Measurements from ENCODE around the gene FRG1.
"Not testable (repeated sequence)": the region's sequence is repeated elsewhere in the genome, so short reads cannot be mapped to it uniquely, and the experiment has no call there.

Gene FRG1

DNA sequence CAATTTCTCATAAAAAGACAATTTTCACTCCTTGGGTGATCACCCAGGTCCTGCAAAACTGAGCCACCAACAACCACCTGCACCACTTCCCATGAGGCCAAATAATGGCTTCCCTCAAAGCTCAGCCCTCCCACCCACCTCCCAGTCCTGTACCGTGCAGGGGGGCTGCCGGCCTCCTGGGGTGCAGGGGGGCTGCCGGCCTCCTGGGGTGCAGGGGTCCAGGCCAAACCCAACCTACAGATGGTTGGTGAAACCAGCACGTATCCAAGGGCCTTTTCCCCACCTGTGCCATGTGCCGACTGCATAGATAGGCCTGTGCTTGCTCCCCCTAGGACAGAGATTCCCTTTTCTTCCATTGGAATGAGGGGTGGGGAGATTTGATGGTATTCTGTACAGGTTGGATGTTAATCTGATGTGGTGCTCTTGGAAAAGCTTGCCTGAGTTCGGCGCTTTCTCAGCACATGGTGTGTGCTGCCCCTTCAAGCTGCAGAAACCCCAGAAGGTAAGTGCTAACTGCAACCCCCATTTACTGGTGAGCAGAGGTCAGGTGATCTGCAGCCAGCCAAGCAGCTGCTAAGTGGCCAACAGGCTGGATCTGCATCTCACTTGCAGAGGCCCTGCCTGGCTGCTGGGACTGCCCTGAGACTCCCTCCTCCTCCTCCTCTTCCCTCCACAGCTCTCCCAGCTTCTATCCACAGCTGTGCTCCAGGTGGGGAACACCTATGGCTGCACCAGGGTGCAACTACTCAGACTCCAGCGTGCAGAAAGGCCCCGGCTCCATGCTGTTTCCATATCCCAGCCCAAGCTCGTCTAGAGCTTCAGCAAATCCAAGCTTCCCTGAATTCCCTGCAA, 38.8 kb downstream of the FRG1 start:
- POLR2A ChIA-PET, result interaction anchor here (0.6 kb wide), 1 partner anchor 15 kb away, joined by 3 read pairs; no protein-coding TSS in a partner anchor
- CTCF ChIA-PET, result no interaction called here
- TF ChIP-seq CTCF (IDR thresholded peaks at IDR 0.05; ENCODE audit: control extremely low read depth, extremely low read depth, low read depth, missing control alignments), result no peak
- no peak for DNase-seq (ENCODE audit: extremely low spot score)

DNA sequence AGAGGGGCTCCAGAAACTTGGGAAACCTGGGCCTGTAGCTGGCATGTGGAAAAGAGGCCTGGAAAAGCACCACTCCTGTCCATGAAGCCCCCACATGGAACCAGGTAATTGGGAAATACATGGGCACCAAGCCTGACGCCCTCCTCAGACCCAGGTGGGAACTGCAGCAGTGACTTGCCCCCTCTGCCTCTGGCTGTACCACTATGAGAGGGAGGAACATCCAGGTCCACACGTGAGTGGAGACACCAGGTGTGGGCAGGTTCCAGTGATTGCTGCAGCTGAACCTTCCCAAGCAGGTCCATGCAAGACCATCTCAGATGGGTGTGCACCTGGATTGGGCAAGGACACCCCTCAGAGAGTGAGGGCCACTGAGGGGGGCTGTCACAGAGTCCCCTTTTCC, 39.6 kb downstream of the FRG1 start:
- DNase-seq (ENCODE audit: extremely low spot score); CTCF ChIA-PET; POLR2A ChIA-PET: not testable (repeated sequence)

DNA sequence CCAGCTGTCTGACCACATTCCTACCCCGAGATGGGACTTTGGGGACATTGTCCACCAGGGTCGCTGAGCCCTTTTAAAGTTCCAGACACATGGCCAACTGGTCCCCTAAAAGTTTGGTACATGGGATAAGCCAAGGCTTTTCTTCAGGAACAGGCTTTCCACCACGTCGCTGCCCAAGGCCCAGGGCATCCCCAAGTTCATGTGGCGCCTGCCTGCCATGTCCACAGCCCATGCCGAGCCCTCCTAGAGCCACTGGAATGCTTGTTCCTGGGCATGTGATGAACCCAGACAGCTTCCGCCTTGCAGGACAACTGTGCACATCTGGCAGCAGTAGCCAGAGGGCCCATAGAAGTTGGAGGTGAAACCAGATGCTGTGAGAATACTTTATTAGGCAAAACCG, 41.3 kb downstream of the FRG1 start:
- DNase-seq (ENCODE audit: extremely low spot score), result no peak
- ChIA-PET POLR2A (no interaction called here), CTCF (no interaction called here)
- no peak for TF ChIP-seq CTCF (IDR thresholded peaks at IDR 0.05; ENCODE audit: control extremely low read depth, extremely low read depth, low read depth, missing control alignments)

GRCh38 chr4:189983916-189984526, 43.3 kb downstream of the FRG1 start:
- CTCF ChIA-PET; DNase-seq (ENCODE audit: extremely low spot score); POLR2A ChIA-PET: not testable (repeated sequence)

- CTCF ChIA-PET; POLR2A ChIA-PET; DNase-seq (ENCODE audit: extremely low spot score): not testable (repeated sequence)
These were observed 44.0 kb downstream of the FRG1 start for GRCh38 chr4:189984661-189985060.

DNA sequence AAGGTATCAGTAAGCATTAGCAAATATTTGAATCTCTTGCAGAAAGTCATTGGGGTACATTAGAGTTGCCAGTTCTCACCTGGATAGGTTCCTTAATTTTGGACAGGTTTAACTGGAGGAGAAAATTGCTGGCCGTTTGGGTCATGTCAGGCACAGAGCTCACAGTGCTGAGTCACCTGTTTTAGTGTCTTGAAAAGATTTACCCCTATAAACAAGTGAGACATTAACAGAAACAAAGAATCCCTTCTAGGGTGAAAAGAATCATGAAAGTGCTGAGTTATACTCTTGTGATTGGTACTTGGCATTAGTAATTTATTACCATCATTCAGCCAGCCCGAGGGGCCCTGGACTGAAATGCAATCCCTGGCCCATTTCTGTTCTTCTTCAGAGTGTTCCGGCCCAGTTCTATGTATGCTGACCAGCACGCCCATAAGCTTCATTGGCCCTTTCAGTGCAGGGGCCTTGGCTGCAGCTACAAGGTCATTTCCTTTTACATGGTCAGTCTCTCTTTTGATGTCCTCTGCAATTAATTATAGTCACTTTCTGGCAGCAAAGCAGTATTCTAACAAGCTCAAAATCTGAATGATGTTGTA, 45.1 kb downstream of the FRG1 start:
- DNase-seq (ENCODE audit: extremely low spot score); POLR2A ChIA-PET: not testable (repeated sequence)
- CTCF ChIA-PET, result interaction anchor here (1.0 to 1.4 kb wide), 2 partner anchors 10 to 12 kb away, joined by 3 read pairs; no protein-coding TSS in a partner anchor

GRCh38 chr4:189988877-189989431, 48.3 kb downstream of the FRG1 start:
- no peak for TF ChIP-seq CTCF (IDR thresholded peaks at IDR 0.05; ENCODE audit: control extremely low read depth, extremely low read depth, low read depth, missing control alignments)
- no peak for DNase-seq (ENCODE audit: extremely low spot score)
- ChIA-PET CTCF (no interaction called here), POLR2A (no interaction called here)

- DNase-seq (ENCODE audit: extremely low spot score); CTCF ChIA-PET; POLR2A ChIA-PET: not testable (repeated sequence)
These were observed 49.3 kb downstream of the FRG1 start for GRCh38 chr4:189989941-189990340.
